CD4-positive, alpha-beta T cell treated with Interferon alpha-2 for 1 hour (primary cell): ENCODE results near the gene OSMR.

ENCODE experiments used
- DNase-seq, 2 donors: peaks; one replicate each; pipeline ENCODE4 v3.0.0-alpha.2; 2020 to 2022

OSMR gene

GRCh38 chr5:38931731-38932130 is 85.9 kb downstream of the OSMR start:
- no peak for DNase-seq

- DNase-seq = no peak
Observed at GRCh38 chr5:38932854-38933408, 87.1 kb downstream of the OSMR start.

- DNase-seq = no peak
Observed at GRCh38 chr5:38935437-38935836, 89.6 kb downstream of the OSMR start.

- DNase-seq = no peak
Observed at GRCh38 chr5:38936269-38936668, 90.5 kb downstream of the OSMR start.

- DNase-seq = no peak
Observed at GRCh38 chr5:38938424-38938823, 92.6 kb downstream of the OSMR start.

- DNase-seq = no peak
Observed at GRCh38 chr5:38938973-38939372, 93.2 kb downstream of the OSMR start.

GRCh38 chr5:38940230-38940858 is 94.5 kb downstream of the OSMR start:
- DNase-seq = no peak

- no peak for DNase-seq
Observed at GRCh38 chr5:38941912-38942311, 96.1 kb downstream of the OSMR start.

- no peak for DNase-seq
Observed at GRCh38 chr5:38944282-38944681, 98.5 kb downstream of the OSMR start.

GRCh38 chr5:38948501-38948900 is 102.7 kb downstream of the OSMR start:
- DNase-seq = no peak

- no peak for DNase-seq
Observed at GRCh38 chr5:38953426-38954012, 107.7 kb downstream of the OSMR start.

GRCh38 chr5:38961691-38962090 is 115.9 kb downstream of the OSMR start:
- DNase-seq = no peak

- no peak for DNase-seq
Observed at GRCh38 chr5:38968665-38969064, 122.9 kb downstream of the OSMR start.

GRCh38 chr5:38978036-38978435 is 132.2 kb downstream of the OSMR start:
- no peak for DNase-seq

- no peak for DNase-seq
Observed at GRCh38 chr5:38979535-38979934, 133.7 kb downstream of the OSMR start.
